OCI-M2 (cell line): ENCODE results near the gene TAB3.

ENCODE experiments used
- DNase-seq: peaks from one replicate; lab custom pipeline; 2025; ENCODE audit not compliant: unreplicated experiment; lab: John Stamatoyannopoulos, UW

The TAB3 gene

GRCh38 chrX:30889147-30890140 lies at the start of gene TAB3:
Gene TAB3 (minus strand): TSS chrX:30889254. CDS start chrX:30859588, 29,666 bp downstream.
- DNase-seq: peak; percentile 92

DNA sequence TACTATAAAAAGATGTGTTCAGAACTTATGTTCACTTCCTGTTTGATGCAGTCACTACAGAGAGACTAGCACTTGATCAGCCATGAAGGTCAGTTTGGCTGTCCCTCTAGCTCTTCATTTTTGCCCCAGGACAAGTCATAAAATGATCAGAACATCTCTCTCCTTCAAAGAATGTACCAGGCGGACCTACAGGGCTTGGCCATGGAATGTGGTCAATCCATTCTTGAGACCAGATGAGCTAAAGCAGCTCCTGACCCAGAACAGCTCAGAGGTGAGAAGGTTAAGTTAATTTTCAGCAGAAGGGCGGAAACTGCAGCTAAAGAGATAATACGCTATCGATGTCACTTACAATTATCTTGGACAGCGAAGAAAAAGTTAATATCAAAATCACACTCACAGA lies 49.2 kb upstream of the TAB3 start:
- DNase-seq: no peak

DNA sequence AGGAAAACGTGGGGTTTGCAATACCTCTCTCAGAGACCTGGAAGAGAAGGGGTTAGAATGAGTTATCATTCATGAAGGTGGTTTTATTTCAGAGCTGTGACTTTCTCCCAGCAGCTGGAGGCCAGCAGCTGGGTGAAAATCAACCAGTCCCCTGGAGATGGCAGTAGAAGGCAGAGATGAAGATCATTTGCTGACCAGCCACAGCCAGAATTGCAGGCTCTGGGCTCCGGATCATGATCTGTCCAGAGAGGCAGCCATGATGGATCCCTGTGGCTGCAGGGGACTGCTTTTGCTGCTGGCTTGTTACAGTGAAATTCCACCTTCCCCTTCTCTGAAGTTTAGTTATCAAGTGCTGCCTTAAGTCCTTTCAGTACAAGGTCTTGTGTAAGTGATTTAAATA lies 46.9 kb upstream of the TAB3 start:
- peak; percentile 20 for DNase-seq

DNA sequence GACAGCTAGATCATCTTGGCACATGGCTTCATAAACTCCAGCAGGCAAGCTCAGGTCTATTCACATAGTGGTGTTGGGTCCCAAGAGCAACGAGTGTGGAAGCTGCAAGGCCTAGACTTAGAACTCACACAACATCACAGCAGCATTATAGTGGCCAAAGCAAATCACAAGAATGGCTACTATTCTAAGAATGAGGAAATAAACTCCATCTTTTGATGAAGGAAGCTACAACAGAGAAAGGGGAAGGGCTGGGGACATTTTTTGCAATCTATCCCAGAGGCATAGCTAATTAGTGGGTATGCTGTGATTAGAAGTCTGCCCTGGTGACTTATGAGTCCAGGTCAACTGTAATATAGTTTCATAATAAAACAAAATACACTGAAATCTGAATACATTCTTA lies 42.9 kb upstream of the TAB3 start:
- no peak for DNase-seq

DNA sequence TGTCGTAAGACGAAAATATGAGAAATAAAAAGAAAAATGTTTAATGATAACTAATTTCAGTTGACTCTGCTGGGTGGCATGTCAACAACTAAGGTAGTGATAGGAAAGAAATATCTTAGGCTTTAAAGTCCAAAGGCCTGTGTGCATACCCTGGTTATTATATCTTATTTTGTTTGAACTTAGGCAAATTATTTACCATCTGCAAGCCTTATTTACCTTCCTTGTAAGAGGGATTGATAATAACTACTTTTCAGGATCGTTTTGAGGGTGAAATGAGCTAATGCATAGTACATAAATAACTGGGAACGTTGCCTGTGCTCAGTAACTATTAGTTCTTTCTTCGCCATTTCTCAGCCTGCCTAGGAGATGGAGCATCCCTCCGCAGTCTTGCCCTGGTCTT lies 41.6 kb upstream of the TAB3 start:
- DNase-seq: no peak

- DNase-seq: no peak
Observed at GRCh38 chrX:30930143-30930542, 41.1 kb upstream of the TAB3 start.

- no peak for DNase-seq
Observed at GRCh38 chrX:30920271-30920670, 31.2 kb upstream of the TAB3 start.

- no peak for DNase-seq
Observed at GRCh38 chrX:30918480-30918879, 29.4 kb upstream of the TAB3 start.

- DNase-seq: no peak
Observed at GRCh38 chrX:30913492-30913891, 24.4 kb upstream of the TAB3 start.

DNA sequence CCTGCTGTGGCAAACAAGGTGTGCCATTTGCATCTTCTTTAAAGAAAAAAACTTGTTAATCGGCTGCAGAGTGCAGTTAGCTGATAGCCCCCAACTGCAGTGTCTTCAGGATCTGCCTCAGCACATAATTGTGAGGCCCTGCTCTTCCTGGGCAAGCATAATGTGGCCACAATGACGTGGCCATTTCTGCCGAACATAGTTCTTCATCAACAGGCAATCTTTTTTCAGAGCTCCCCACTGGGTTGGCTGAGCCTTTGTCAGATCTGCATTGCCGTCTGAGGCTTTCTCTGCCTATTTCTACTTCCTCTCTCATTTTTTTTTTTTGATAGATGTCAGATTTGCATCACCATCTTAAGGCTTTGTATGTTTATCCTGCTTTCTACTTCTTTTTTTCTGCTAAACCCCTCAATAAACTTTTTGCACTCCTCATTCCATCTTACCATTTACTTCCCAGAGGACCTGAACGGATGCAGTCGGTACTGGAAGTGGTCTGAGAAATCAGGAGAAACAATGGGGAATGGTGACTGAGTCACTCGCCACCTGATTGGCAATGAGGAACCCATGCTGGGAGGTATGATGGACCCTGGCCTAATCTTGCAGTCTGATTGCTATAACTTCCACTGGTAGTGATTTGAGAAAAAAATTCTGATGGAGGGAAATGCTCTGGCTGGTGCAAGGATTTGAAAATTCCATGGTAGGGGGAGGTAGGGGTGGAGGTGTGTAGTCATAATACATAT lies 21.2 kb upstream of the TAB3 start:
- no peak for DNase-seq

- no peak for DNase-seq
Observed at GRCh38 chrX:30906726-30907125, 17.7 kb upstream of the TAB3 start.

DNA sequence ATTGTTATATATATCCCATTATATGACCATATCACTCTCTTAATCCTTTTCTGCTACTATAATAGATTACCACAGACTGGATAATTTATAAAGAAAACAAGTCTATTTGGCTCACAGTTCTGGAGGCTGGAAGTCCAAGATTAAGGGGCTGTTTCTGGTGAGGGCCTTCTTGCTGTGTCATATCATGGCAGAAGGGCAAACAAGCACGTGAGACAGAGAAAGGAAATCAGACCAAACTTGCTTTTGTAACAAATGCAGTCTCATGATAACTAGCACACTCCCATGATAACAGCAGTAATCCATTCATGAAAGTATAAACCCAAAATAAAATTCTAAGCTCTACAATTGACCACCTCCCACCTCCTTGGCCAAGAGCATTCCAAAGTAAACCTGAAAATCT lies 16.3 kb upstream of the TAB3 start:
- no peak for DNase-seq

DNA sequence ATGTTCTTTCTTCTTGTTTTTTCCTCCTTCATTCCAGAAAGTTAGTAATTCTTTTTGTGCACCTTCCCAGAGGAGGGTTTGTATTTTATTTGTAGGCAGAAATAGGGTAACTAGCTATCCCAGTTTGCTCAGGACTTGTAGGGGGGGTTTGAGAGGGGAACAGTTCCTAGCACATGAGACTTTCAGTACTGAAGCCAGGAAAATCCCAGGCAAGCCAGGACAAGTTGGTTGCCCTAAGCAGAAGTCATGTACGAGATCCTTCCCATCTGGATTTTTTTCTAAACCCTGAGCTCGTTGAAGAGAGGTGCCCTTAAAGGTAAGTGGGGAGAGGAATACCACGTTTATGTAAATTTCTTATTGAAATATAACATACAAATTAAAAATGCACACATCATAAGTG lies 15.6 kb upstream of the TAB3 start:
- no peak for DNase-seq

DNA sequence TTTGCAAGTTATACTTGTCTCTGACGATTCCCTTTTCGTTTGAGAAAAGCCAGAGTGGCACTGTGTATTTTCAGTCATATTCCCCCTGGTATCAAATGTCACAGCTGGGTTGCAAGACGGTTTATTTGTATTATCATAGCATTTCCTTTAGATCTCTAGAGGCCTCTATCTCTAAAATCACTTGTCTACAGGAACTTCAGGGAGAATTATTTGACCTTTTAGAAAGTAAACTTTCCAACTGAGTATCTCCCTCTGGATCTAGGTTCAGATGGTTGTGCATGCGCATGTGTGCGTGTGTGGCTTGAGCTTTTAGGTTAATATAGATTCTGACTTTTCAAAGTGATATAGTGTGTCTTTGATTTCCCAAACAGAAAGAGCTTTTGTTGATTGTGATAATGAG lies 15.1 kb upstream of the TAB3 start:
- DNase-seq: no peak

- no peak for DNase-seq
Observed at GRCh38 chrX:30900227-30900626, 11.2 kb upstream of the TAB3 start.

- DNase-seq: no peak
Observed at GRCh38 chrX:30898886-30899285, 9.8 kb upstream of the TAB3 start.

- DNase-seq: no peak
Observed at GRCh38 chrX:30895370-30895769, 6.3 kb upstream of the TAB3 start.

DNA sequence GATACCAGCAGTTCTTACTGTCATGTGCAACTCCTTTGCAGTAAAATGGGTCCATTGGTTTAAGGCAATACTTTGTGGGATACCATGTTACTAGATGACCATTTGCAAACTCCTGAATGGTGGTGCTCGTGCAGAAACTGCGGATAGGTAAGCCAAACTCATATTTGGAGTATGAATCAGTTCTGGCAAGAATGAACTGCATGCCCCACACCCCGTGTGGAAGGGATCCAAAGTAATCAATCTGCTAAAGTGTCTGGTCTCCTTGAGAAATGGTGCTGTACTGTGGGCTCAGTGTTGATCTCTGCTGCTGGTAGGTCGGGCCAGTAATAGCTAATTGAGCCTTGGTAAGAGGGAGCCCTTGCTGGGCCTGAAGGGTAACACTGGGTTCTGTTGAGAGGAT lies 4.2 kb upstream of the TAB3 start:
- DNase-seq: no peak

- DNase-seq: no peak
Observed at GRCh38 chrX:30892591-30892990, 3.5 kb upstream of the TAB3 start.

DNA sequence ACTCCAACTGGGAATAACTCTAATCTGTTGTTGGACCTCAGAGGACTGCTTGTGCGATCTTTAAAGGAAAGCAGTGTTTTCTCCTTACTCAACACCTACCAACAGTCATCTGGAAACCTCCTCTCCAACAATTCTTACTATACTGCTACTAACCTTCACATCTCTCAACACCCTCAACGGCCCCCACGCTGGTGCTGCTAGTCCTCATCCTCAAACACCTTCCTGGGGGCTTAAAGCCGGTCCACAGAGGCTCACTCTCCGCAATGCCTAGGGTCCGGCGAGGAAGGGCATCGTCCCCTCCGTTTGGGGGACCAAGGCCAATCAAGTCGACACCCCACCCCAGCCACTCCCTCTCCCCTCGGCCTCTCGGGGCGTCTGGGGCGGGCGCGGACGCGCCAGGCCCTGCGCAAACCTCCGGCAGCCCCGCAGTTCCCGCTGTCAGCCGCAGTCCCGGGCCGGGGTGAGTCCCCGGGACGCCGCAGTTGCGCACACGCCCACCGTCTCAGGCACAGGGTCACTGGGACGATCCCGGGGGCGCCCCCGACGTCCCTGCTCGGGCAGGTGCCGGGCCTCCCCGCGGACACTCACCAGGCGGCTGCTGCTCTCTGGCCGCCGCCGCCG lies 418 bp downstream of the TAB3 start:
- no peak for DNase-seq

DNA sequence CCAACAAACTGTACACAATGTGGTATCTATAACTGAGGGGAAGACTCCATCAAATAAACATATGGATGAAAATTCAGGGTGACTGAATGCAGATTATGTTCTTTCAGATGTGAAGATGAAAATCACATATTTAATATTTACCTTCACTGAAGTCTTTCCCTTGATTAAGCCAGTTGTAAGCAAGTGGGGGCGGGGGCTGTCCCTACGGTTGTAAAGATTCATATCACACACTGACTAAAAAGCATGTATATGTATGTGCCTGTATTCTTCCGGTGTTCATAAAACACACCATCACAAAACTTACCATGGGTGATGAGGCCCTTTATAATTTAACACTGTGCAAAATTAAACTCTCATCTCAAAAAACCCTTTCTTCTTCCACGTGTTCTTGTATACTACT lies 1.3 kb downstream of the TAB3 start:
- no peak for DNase-seq

- DNase-seq: no peak
Observed at GRCh38 chrX:30887288-30887687, 1.8 kb downstream of the TAB3 start.
